ENCODE measurements around the gene NRG3. TPM values are rescaled to one million over a fixed set of nuclear protein-coding genes. Genes with fewer than 3 reads are reported as not detected.

NRG3 gene
- total RNA-seq, 2 experiments from 2014 or later = not detected

GRCh38 chr10:82409671-82410070 is 534.7 kb downstream of the NRG3 start:
- TF ChIP-seq, protein P1, sequence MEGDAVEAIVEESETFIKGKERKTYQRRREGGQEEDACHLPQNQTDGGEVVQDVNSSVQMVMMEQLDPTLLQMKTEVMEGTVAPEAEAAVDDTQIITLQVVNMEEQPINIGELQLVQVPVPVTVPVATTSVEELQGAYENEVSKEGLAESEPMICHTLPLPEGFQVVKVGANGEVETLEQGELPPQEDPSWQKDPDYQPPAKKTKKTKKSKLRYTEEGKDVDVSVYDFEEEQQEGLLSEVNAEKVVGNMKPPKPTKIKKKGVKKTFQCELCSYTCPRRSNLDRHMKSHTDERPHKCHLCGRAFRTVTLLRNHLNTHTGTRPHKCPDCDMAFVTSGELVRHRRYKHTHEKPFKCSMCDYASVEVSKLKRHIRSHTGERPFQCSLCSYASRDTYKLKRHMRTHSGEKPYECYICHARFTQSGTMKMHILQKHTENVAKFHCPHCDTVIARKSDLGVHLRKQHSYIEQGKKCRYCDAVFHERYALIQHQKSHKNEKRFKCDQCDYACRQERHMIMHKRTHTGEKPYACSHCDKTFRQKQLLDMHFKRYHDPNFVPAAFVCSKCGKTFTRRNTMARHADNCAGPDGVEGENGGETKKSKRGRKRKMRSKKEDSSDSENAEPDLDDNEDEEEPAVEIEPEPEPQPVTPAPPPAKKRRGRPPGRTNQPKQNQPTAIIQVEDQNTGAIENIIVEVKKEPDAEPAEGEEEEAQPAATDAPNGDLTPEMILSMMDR (IDR thresholded peaks at IDR 0.05) = no peak
- H3K4me3 Mint-ChIP-seq = no peak overlapping the region
- Histone ChIP-seq H3K27me3 (ENCODE audit: control insufficient read depth in 1 of 2, insufficient read depth in 2 of 2, low read length in 2 of 2) (no peaks in the 10 kb centered on the region), H3K4me1 (ENCODE audit: insufficient read depth, low read length) (no peaks in the 10 kb centered on the region), H3K4me3 (ENCODE audit: low read length) (no peak overlapping the region), H3K9me3 (ENCODE audit: control insufficient read depth in 1 of 2, insufficient read depth in 1 of 2, low read length in 2 of 2) (no peaks in the 10 kb centered on the region), H3K27ac (ENCODE audit: low read depth in 1 of 2, low read length in 2 of 2) (no peak overlapping the region), H3K36me3 (ENCODE audit: insufficient read depth, low read length) (no peaks in the 10 kb centered on the region)
- ChIA-PET POLR2A (no interaction called here), CTCF (no interaction called here)
- no peak for DNase-seq
- H3K36me3 Mint-ChIP-seq (ENCODE audit: low read depth) = no peaks in the 10 kb centered on the region
- H3K4me1 Mint-ChIP-seq (ENCODE audit: low read depth) = no peaks in the 10 kb centered on the region
- H3K9me3 Mint-ChIP-seq = peaks cover 2% of the 10 kb centered on the region
- no peak overlapping the region for H3K27ac Mint-ChIP-seq
- H3K27me3 Mint-ChIP-seq = no peaks in the 10 kb centered on the region
- intact Hi-C loops (cut with DNase I, micrococcal nuclease) = no loop called here
- no peak for ATAC-seq (ENCODE audit: poor library complexity)

DNA sequence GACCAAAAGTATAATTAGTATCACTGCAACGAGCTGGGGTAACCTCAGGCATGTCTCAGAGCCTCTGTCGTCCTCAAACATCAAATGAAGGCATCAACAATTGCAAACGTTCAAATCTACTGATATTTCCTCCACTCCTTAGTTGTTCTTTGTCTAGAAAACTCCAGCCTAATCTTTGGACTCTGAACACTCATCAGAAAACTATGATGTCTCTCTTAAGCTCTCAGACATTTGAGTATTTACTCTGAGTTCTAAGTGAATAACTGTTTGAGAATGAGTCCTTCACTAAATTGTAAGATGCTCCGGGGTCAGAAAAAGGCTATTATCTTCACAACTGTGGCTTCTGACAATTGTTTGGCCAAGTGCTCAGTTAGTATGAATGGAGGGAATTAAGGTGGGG is 536.4 kb downstream of the NRG3 start:
- Histone ChIP-seq H3K36me3 (ENCODE audit: insufficient read depth, low read length) (no peaks in the 10 kb centered on the region), H3K9me3 (ENCODE audit: control insufficient read depth in 1 of 2, insufficient read depth in 1 of 2, low read length in 2 of 2) (no peaks in the 10 kb centered on the region), H3K27me3 (ENCODE audit: control insufficient read depth in 1 of 2, insufficient read depth in 2 of 2, low read length in 2 of 2) (no peaks in the 10 kb centered on the region), H3K4me3 (ENCODE audit: low read length) (no peak overlapping the region), H3K27ac (ENCODE audit: low read depth in 1 of 2, low read length in 2 of 2) (no peak overlapping the region), H3K4me1 (ENCODE audit: insufficient read depth, low read length) (no peaks in the 10 kb centered on the region)
- ATAC-seq (ENCODE audit: poor library complexity) (no peak), DNase-seq (no peak)
- POLR2A ChIA-PET = no interaction called here
- CTCF ChIA-PET = no interaction called here
- Mint-ChIP-seq H3K4me3 (no peak overlapping the region), H3K9me3 (peaks cover 2% of the 10 kb centered on the region), H3K27ac (no peak overlapping the region), H3K27me3 (no peaks in the 10 kb centered on the region), H3K4me1 (ENCODE audit: low read depth) (no peaks in the 10 kb centered on the region), H3K36me3 (ENCODE audit: low read depth) (no peaks in the 10 kb centered on the region)
- TF ChIP-seq, protein P1 (IDR thresholded peaks at IDR 0.05) = no peak
- intact Hi-C loops (cut with DNase I, micrococcal nuclease) = no loop called here

GRCh38 chr10:82420001-82420400 is 545.0 kb downstream of the NRG3 start:
- Mint-ChIP-seq H3K36me3 (ENCODE audit: low read depth) (no peaks in the 10 kb centered on the region), H3K4me3 (no peak overlapping the region), H3K27ac (no peak overlapping the region), H3K27me3 (no peaks in the 10 kb centered on the region), H3K9me3 (no peaks in the 10 kb centered on the region), H3K4me1 (ENCODE audit: low read depth) (no peaks in the 10 kb centered on the region)
- peaks cover 0 to 3% of the 10 kb centered on the region in 2 experiments for H3K9me3 ChIP-seq (ENCODE audit: control insufficient read depth in 1 of 2, insufficient read depth in 1 of 2, low read length in 2 of 2)
- H3K27me3 ChIP-seq (ENCODE audit: control insufficient read depth in 1 of 2, insufficient read depth in 2 of 2, low read length in 2 of 2) = no peaks in the 10 kb centered on the region
- ATAC-seq (ENCODE audit: poor library complexity) = no peak
- POLR2A ChIA-PET = no interaction called here
- intact Hi-C loops (cut with DNase I, micrococcal nuclease) = no loop called here
- CTCF ChIA-PET = no interaction called here
- no peak for DNase-seq
- H3K27ac ChIP-seq (ENCODE audit: low read depth in 1 of 2, low read length in 2 of 2) = no peak overlapping the region
- H3K36me3 ChIP-seq (ENCODE audit: insufficient read depth, low read length) = no peaks in the 10 kb centered on the region
- H3K4me1 ChIP-seq (ENCODE audit: insufficient read depth, low read length) = no peaks in the 10 kb centered on the region
- TF ChIP-seq, protein P1 (IDR thresholded peaks at IDR 0.05) = no peak
- no peak overlapping the region for H3K4me3 ChIP-seq (ENCODE audit: low read length)
